Hepatocyte (in vitro differentiated cells): Measurements from ENCODE around the gene RPL6.

Experiments used
- EZH2phosphoT487 ChIP-seq: fragments of 200-600 bp; sonication (generic); IDR thresholded peaks from one replicate; pipeline ENCODE4 v1.6.1; 2018; ENCODE audit warnings: antibody characterized with exemption, mild to moderate bottlenecking, low read depth, moderate library complexity; ENCODE audit not compliant: unreplicated experiment, severe bottlenecking
- TF ChIP-seq, protein P1 (sequence below): fragments of 200-600 bp; sonication (generic); IDR thresholded peaks from 2 replicates; pipeline ENCODE4 v1.5.1; 2016; ENCODE audit warnings: antibody characterized with exemption, mild to moderate bottlenecking; ENCODE audit not compliant: poor library complexity

DNA sequence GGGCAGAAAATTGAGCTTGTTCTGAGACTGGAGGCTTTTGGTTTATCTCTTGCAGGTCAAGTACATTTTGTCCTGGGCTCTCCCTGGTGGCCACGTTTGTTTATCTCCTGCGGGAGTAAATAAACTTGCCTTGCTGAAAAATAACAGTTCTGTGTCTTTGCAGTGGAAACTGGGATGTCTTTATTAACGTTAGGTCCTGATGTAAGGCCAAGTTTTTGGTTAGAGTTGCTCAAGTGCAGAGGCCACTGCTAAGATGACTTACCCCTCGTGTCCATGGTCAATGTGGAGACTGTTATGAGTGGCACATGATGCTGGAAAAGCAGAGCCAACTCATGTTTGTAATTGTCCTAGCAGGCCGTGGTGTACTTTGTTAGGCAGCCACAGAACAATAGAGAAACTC is 13.1 kb upstream of the RPL6 start:
- TF ChIP-seq, protein P1, sequence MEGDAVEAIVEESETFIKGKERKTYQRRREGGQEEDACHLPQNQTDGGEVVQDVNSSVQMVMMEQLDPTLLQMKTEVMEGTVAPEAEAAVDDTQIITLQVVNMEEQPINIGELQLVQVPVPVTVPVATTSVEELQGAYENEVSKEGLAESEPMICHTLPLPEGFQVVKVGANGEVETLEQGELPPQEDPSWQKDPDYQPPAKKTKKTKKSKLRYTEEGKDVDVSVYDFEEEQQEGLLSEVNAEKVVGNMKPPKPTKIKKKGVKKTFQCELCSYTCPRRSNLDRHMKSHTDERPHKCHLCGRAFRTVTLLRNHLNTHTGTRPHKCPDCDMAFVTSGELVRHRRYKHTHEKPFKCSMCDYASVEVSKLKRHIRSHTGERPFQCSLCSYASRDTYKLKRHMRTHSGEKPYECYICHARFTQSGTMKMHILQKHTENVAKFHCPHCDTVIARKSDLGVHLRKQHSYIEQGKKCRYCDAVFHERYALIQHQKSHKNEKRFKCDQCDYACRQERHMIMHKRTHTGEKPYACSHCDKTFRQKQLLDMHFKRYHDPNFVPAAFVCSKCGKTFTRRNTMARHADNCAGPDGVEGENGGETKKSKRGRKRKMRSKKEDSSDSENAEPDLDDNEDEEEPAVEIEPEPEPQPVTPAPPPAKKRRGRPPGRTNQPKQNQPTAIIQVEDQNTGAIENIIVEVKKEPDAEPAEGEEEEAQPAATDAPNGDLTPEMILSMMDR = no peak
- no peak for TF ChIP-seq EZH2phosphoT487
